Endothelial cell of umbilical vein (primary cell): ENCODE results near the gene SH3RF3. TPM values are rescaled to one million over a fixed set of nuclear protein-coding genes. Genes with fewer than 3 reads are reported as not detected.

Source experiments
- BruUV-seq: library from RNA; stranded (reverse); fragments of 400-500 nt; replicated peaks from 2 replicates; lab custom pipeline; 2021; lab: Mats Ljungman, UMichigan
- CTCF ChIA-PET: fragments of 300-600, 350-600 bp; sonication (Branson Sonifier 250); formaldehyde crosslinking; loops from one replicate; lab custom pipeline; 2021; ENCODE audit warnings: antibody characterized with exemption, inconsistent platforms; lab: Charles Lee
- POLR2A ChIA-PET: fragments of 300-600, 350-600 bp; sonication (Branson Sonifier 250); formaldehyde crosslinking; loops from one replicate; lab custom pipeline; 2021; ENCODE audit warnings: antibody characterized with exemption, inconsistent platforms; lab: Charles Lee
- DNase-seq: peaks from one replicate; pipeline ENCODE4 v3.0.0-alpha.2; 2011; ENCODE audit warnings: low read depth, low spot score
- FAIRE-seq: peaks from 2 replicates; lab custom pipeline; 2011; peaks lifted over from hg19 to GRCh38; lab: Jason Lieb, UNC
- H2AFZ ChIP-seq: 2 replicates; pipeline ENCODE4 v1.6.0; 2012; ENCODE audit warnings: low read depth, low read length, control low read depth, inconsistent platforms
- H3K27ac ChIP-seq: 2 replicates; pipeline ENCODE4 v1.5.1; 2011; ENCODE audit warnings: low read depth, mild to moderate bottlenecking, control low read depth, low read length, moderate library complexity; ENCODE audit not compliant: insufficient read depth
- H3K27me3 ChIP-seq, 2 experiments: 2 replicates each; pipeline versions ENCODE4 v1.6.0 to v1.6.1; 2011; ENCODE audit warnings: low read length in 2 of 2, mixed read lengths in 1 of 2; ENCODE audit not compliant: control insufficient read depth in 2 of 2, insufficient read depth in 2 of 2
- H3K36me3 ChIP-seq, 2 experiments: 2 replicates in 1 of 2; 3 replicates in 1 of 2; pipeline ENCODE4 v1.5.1; 2011; ENCODE audit warnings: low read length in 2 of 2, mild to moderate bottlenecking in 1 of 2, moderate library complexity in 1 of 2; ENCODE audit not compliant: control insufficient read depth in 2 of 2, insufficient read depth in 2 of 2; ENCODE audit errors: extremely low read depth in 1 of 2
- H3K4me1 ChIP-seq: 3 replicates; pipeline ENCODE4 v1.5.1; 2011; ENCODE audit warnings: mild to moderate bottlenecking, low read length; ENCODE audit not compliant: control insufficient read depth, insufficient read depth; ENCODE audit errors: extremely low read depth
- H3K4me2 ChIP-seq: 2 replicates; pipeline ENCODE4 v1.6.1; 2011; ENCODE audit warnings: low read length, control low read depth, mixed read lengths; ENCODE audit not compliant: insufficient read depth
- H3K4me3 ChIP-seq, 3 experiments: fragments of 200-600 bp in 1 of 3; sonication (generic), shearing (Covaris generic) in 1 of 3; replicated peaks in 1 of 3; 2 replicates each; pipeline ENCODE4 v1.5.1; 2011 to 2016; ENCODE audit warnings: control low read depth in 3 of 3, low read length in 3 of 3, mild to moderate bottlenecking in 2 of 3, inconsistent platforms in 1 of 3, low read depth in 1 of 3, moderate library complexity in 1 of 3; ENCODE audit not compliant: insufficient read depth in 1 of 3
- H3K79me2 ChIP-seq: 2 replicates; pipeline ENCODE4 v1.6.0; 2012; ENCODE audit warnings: low read length, inconsistent platforms; ENCODE audit not compliant: control insufficient read depth, insufficient read depth
- H3K9ac ChIP-seq: replicated peaks from 2 replicates; pipeline ENCODE3; 2011; ENCODE audit warnings: low read length, control low read depth; ENCODE audit not compliant: insufficient read depth; ENCODE audit errors: extremely low read depth
- H3K9me1 ChIP-seq: replicated peaks from 3 replicates; pipeline ENCODE4 v1.6.0; 2011; ENCODE audit warnings: mild to moderate bottlenecking, low read length; ENCODE audit not compliant: control insufficient read depth, insufficient read depth; ENCODE audit errors: extremely low read depth
- H3K9me3 ChIP-seq: replicated peaks from 2 replicates; pipeline ENCODE4 v1.5.1; 2012; ENCODE audit warnings: low read length, inconsistent platforms; ENCODE audit not compliant: control insufficient read depth, insufficient read depth
- H4K20me1 ChIP-seq: replicated peaks from 2 replicates; pipeline ENCODE3; 2011; ENCODE audit warnings: mild to moderate bottlenecking, low read length; ENCODE audit not compliant: control insufficient read depth, insufficient read depth; ENCODE audit errors: extremely low read depth
- CTCF ChIP-seq, 2 donors: IDR thresholded peaks; 1 replicate in 1 of 2; 2 replicates in 1 of 2; pipeline ENCODE4 v1.5.1; 2011; ENCODE audit warnings: low read length in 2 of 2, mild to moderate bottlenecking in 2 of 2, moderate library complexity in 2 of 2, control low read depth in 1 of 2, inconsistent platforms in 1 of 2, low read depth in 1 of 2; ENCODE audit not compliant: insufficient read depth in 1 of 2; ENCODE audit errors: extremely low read depth in 1 of 2
- EZH2 ChIP-seq: IDR thresholded peaks from 2 replicates; pipeline ENCODE4 v1.6.1; 2012; ENCODE audit warnings: borderline replicate concordance, low read depth, mild to moderate bottlenecking, moderate library complexity, low read length, inconsistent platforms; ENCODE audit not compliant: severe bottlenecking
- FOS ChIP-seq: IDR thresholded peaks from 2 replicates; pipeline ENCODE4 v1.6.1; 2011; ENCODE audit warnings: mild to moderate bottlenecking, low read length, moderate library complexity, borderline replicate concordance; ENCODE audit not compliant: insufficient read depth
- GATA2 ChIP-seq: IDR thresholded peaks from 2 replicates; pipeline ENCODE4 v1.7.0; 2011; ENCODE audit warnings: low read depth, mild to moderate bottlenecking, moderate library complexity, mixed read lengths, low read length; ENCODE audit not compliant: insufficient read length, insufficient read depth
- JUN ChIP-seq: IDR thresholded peaks from 2 replicates; pipeline ENCODE4 v1.6.1; 2011; ENCODE audit warnings: borderline replicate concordance, low read depth; ENCODE audit not compliant: insufficient read length, insufficient read depth
- MYC ChIP-seq: IDR thresholded peaks from one replicate; pipeline ENCODE4 v1.6.1; 2011; ENCODE audit warnings: mild to moderate bottlenecking, low read depth, low read length
- POLR2A ChIP-seq: IDR thresholded peaks from 2 replicates; pipeline ENCODE4 v1.6.1; 2012; ENCODE audit warnings: low read depth, mild to moderate bottlenecking, control low read depth, low read length
- POLR2AphosphoS5 ChIP-seq: IDR thresholded peaks from 2 replicates; pipeline ENCODE4 v1.6.1; 2012; ENCODE audit warnings: low read depth, mild to moderate bottlenecking, control low read depth, low read length, moderate library complexity; ENCODE audit not compliant: insufficient read depth
- dilution Hi-C: fragments of 300-500 bp; cut with MboI; formaldehyde crosslinking; loops from one replicate; pipeline ENCODE4 v1.15.0; 2019; ENCODE audit warnings: low sequenced_read_pairs; ENCODE audit not compliant: extremely low pct_ligation_motif_present
- intact Hi-C: fragments of 100-400 bp; cut with micrococcal nuclease; formaldehyde crosslinking; loops from one replicate; pipeline ENCODE4 v1.10.0; 2022
- polyA plus RNA-seq, 4 experiments: library from polyadenylated mRNA; depleted of rRNA in 3 of 4; stranded (reverse) in 3 of 4; unstranded in 1 of 4; fragments of >200 nt; gene quantifications; 2 replicates each; pipeline versions ENCODE4 v1.2.1 to v1.2.3, GENCODE V29; 2011 to 2012; ENCODE audit warnings: missing spikeins in 1 of 4
- total RNA-seq: library from RNA; stranded (reverse); gene quantifications from 2 replicates; pipeline ENCODE4 v1.2.3, GENCODE V29; 2021
- TF ChIP-seq, protein P1 (sequence below): IDR thresholded peaks from 2 replicates; pipeline ENCODE4 v1.6.1; 2011; ENCODE audit not compliant: insufficient read depth, insufficient read length

The SH3RF3 gene
- total and polyA plus RNA-seq, 2 donors (not counting 3 experiments of a cell fraction or from before 2014, with no cell fraction given) = 3.8 to 14.7 TPM

DNA sequence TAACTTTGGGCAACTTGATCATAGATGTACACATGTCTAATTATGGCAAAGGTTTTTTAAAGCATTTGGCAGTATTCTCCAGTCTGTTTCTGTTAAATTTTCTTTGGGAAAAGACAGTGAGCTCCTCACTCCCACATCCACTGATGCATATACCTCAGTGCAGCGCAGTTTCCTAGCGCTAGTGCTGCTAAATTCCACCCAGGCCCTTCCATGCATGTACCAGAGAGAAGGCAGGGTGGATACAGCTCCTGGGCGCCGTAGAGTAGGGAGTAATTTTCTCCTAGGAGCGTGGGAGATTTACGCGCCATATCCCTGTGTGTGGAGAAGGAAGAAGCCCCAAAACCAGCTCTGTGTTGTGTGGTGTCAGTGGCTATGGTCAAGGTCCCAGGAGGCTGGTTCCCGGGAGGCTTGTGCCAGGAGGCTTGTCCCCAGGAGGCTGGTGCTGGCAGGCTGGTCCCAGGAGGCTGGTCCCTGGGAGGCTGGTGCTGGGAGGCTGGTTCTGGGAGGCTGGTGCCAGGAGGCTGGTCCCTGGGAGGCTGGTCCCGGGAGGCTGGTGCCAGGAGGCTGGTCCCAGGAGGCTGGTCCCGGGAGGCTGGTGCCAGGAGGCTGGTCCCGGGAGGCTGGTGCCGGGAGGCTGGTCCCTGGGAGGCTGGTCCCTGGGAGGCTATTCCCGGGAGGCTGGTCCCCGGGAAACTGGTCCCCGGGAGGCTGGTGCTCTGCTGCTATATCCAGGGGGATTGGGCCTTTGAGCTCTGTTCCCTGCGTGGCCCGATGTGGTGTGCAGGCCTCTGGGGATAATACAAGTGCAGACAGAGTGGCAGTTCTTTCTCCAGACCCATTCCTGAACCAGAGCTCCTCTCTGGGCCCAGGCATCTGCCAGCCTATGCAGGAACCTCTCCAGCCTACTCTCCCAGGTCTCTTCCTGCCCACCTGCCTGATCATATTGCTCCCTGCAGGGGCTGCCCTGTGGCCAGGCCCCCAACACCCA, 323.6 kb downstream of the SH3RF3 start:
- Histone ChIP-seq H3K27ac (no peak overlapping the region), H3K79me2 (no peaks in the 10 kb centered on the region), H3K4me1 (no peaks in the 10 kb centered on the region), H3K9ac (no peak overlapping the region), H3K9me3 (no peaks in the 10 kb centered on the region), H3K36me3 (no peaks in the 10 kb centered on the region), H2AFZ (no peak overlapping the region), H3K4me3 (no peak overlapping the region), H3K4me2 (no peak overlapping the region), H4K20me1 (no peaks in the 10 kb centered on the region), H3K9me1 (no peaks in the 10 kb centered on the region), H3K27me3 (no peaks in the 10 kb centered on the region)
- intact Hi-C loops = no loop called here
- no TSS peak for BruUV-seq
- DNase-seq = no peak
- POLR2A ChIA-PET = no interaction called here
- CTCF ChIA-PET = interaction anchor here (2.1 kb wide), 1 partner anchor 57 kb away, joined by 10 read pairs; no protein-coding TSS in a partner anchor
- FAIRE-seq = no peak
- dilution Hi-C loops = no loop called here
- TF ChIP-seq GATA2 (no peak), MYC (no peak), CTCF (IDR thresholded peaks at IDR 0.05; ENCODE audit: extremely low read depth in 1 of 2, insufficient read depth in 1 of 2, low read depth in 1 of 2, low read length in 2 of 2) (no peak), POLR2A (no peak), EZH2 (no peak), JUN (no peak), FOS (no peak), POLR2AphosphoS5 (no peak)
- TF ChIP-seq, protein P1, sequence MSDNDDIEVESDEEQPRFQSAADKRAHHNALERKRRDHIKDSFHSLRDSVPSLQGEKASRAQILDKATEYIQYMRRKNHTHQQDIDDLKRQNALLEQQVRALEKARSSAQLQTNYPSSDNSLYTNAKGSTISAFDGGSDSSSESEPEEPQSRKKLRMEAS = no peak
